GM12878 (cell line): Measurements from ENCODE around the gene MARCHF4.

ENCODE experiments used
- NFYB ChIP-seq: IDR thresholded peaks from 2 replicates; pipeline ENCODE4 v1.6.1; 2011; ENCODE audit warnings: low read depth, mild to moderate bottlenecking, low read length, improper control_type of control experiment, moderate library complexity; ENCODE audit not compliant: insufficient read depth
- NR2C2 ChIP-seq: IDR thresholded peaks from 2 replicates; pipeline ENCODE4 v1.6.1; 2011; ENCODE audit warnings: borderline replicate concordance, low read depth; ENCODE audit not compliant: control insufficient read depth, insufficient read length
- PML ChIP-seq: IDR thresholded peaks from 2 replicates; pipeline ENCODE4 v1.6.1; 2012; ENCODE audit warnings: low read length, inconsistent platforms
- RBBP5 ChIP-seq: fragments of 200-600 bp; sonication (generic); conservative IDR thresholded peaks from 2 replicates; pipeline ENCODE4 v1.6.1; 2016
- SMAD5 ChIP-seq: IDR thresholded peaks from 2 replicates; pipeline ENCODE4 v1.6.1; 2016; ENCODE audit warnings: antibody characterized with exemption, low read depth
- YBX1 ChIP-seq: fragments of 450-650 bp; IDR thresholded peaks from 2 replicates; pipeline ENCODE4 v1.6.1; 2016; ENCODE audit warnings: antibody characterized with exemption
- TF ChIP-seq, protein P1 (sequence below): IDR thresholded peaks from 2 replicates; pipeline ENCODE4 v1.6.1; 2012; ENCODE audit warnings: mild to moderate bottlenecking, low read depth, low read length
- TF ChIP-seq, protein P2 (sequence below), 3 experiments: IDR thresholded peaks in 2 of 3; conservative IDR thresholded peaks in 1 of 3; 2 replicates each; pipeline ENCODE4 v1.5.1; 2011; ENCODE audit warnings: low read depth in 3 of 3, low read length in 3 of 3, mild to moderate bottlenecking in 3 of 3, control low read depth in 2 of 3, moderate library complexity in 2 of 3, inconsistent platforms in 1 of 3, mixed read lengths in 1 of 3; ENCODE audit not compliant: control insufficient read depth in 2 of 3, insufficient read depth in 1 of 3; ENCODE audit errors: extremely low read depth in 1 of 3

DNA sequence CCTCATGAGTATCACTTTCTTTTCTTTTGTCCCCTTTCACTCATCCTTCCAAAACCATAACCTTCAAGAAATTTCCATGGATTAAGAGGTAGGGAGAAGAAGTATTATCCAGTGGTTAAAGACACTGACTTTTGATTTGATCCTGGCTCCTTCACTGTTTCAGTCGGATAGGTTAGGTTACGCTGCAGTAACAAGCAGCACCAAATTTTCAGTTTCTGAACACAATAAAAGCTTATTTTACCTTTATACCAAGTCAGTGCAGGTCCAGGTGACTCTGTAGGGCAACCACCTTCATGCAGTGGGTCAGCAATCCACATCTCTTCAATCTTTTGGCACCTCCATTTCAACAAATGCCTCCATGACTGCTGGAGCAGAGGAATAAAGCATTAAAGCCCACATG is 15.0 kb upstream of the MARCHF4 start:
- TF ChIP-seq, protein P1, sequence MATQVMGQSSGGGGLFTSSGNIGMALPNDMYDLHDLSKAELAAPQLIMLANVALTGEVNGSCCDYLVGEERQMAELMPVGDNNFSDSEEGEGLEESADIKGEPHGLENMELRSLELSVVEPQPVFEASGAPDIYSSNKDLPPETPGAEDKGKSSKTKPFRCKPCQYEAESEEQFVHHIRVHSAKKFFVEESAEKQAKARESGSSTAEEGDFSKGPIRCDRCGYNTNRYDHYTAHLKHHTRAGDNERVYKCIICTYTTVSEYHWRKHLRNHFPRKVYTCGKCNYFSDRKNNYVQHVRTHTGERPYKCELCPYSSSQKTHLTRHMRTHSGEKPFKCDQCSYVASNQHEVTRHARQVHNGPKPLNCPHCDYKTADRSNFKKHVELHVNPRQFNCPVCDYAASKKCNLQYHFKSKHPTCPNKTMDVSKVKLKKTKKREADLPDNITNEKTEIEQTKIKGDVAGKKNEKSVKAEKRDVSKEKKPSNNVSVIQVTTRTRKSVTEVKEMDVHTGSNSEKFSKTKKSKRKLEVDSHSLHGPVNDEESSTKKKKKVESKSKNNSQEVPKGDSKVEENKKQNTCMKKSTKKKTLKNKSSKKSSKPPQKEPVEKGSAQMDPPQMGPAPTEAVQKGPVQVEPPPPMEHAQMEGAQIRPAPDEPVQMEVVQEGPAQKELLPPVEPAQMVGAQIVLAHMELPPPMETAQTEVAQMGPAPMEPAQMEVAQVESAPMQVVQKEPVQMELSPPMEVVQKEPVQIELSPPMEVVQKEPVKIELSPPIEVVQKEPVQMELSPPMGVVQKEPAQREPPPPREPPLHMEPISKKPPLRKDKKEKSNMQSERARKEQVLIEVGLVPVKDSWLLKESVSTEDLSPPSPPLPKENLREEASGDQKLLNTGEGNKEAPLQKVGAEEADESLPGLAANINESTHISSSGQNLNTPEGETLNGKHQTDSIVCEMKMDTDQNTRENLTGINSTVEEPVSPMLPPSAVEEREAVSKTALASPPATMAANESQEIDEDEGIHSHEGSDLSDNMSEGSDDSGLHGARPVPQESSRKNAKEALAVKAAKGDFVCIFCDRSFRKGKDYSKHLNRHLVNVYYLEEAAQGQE, result no peak
- TF ChIP-seq, protein P2, sequence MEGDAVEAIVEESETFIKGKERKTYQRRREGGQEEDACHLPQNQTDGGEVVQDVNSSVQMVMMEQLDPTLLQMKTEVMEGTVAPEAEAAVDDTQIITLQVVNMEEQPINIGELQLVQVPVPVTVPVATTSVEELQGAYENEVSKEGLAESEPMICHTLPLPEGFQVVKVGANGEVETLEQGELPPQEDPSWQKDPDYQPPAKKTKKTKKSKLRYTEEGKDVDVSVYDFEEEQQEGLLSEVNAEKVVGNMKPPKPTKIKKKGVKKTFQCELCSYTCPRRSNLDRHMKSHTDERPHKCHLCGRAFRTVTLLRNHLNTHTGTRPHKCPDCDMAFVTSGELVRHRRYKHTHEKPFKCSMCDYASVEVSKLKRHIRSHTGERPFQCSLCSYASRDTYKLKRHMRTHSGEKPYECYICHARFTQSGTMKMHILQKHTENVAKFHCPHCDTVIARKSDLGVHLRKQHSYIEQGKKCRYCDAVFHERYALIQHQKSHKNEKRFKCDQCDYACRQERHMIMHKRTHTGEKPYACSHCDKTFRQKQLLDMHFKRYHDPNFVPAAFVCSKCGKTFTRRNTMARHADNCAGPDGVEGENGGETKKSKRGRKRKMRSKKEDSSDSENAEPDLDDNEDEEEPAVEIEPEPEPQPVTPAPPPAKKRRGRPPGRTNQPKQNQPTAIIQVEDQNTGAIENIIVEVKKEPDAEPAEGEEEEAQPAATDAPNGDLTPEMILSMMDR (IDR thresholded peaks at IDR 0.05 in 2 of 3, conservative IDR thresholded peaks at IDR 0.05 in 1 of 3; ENCODE audit: control insufficient read depth in 2 of 3, extremely low read depth in 1 of 3, insufficient read depth in 1 of 3, low read depth in 3 of 3, low read length in 3 of 3), result no peak
- TF ChIP-seq PML (no peak), NFYB (no peak), RBBP5 (no peak), NR2C2 (no peak), SMAD5 (no peak), YBX1 (no peak)
